DOHH2 (cell line): ENCODE data around the gene RRP12.

Source experiments
- H3F3A ChIP-seq: fragments of 200-600 bp; sonication (generic), shearing (Covaris generic); 2 replicates; pipeline ENCODE4 v1.6.0; 2016; ENCODE audit warnings: antibody characterized with exemption, mild to moderate bottlenecking; ENCODE audit not compliant: control insufficient read depth, insufficient read depth
- H3K27ac ChIP-seq: fragments of 200-600 bp; sonication (generic); 2 replicates; pipeline ENCODE4 v1.5.1; 2014; ENCODE audit warnings: low read depth, mild to moderate bottlenecking, low read length, moderate library complexity
- H3K27me3 ChIP-seq: fragments of 200-600 bp; sonication (generic); 2 replicates; pipeline ENCODE4 v1.6.1; 2014; ENCODE audit warnings: mild to moderate bottlenecking, low read length, mixed read lengths; ENCODE audit not compliant: control insufficient read depth
- H3K36me3 ChIP-seq: fragments of 200-600 bp; sonication (generic); 2 replicates; pipeline ENCODE4 v1.6.1; 2014; ENCODE audit warnings: mild to moderate bottlenecking, low read length, moderate library complexity, mixed read lengths; ENCODE audit not compliant: control insufficient read depth
- H3K4me1 ChIP-seq: fragments of 200-600 bp; sonication (generic); 2 replicates; pipeline ENCODE4 v1.6.1; 2014; ENCODE audit warnings: mild to moderate bottlenecking, low read length, mixed read lengths; ENCODE audit not compliant: control insufficient read depth
- H3K4me2 ChIP-seq: fragments of 200-600 bp; sonication (generic); 2 replicates; pipeline ENCODE4 v1.6.0; 2014; ENCODE audit warnings: mild to moderate bottlenecking, low read length, moderate library complexity
- H3K4me3 ChIP-seq: fragments of 200-600 bp; sonication (generic); 2 replicates; pipeline ENCODE4 v1.5.1; 2014; ENCODE audit warnings: mild to moderate bottlenecking, low read length, mixed read lengths
- H3K79me2 ChIP-seq: fragments of 200-600 bp; sonication (generic); 2 replicates; pipeline ENCODE4 v1.6.1; 2014; ENCODE audit warnings: mild to moderate bottlenecking, low read length, mixed read lengths; ENCODE audit not compliant: control insufficient read depth
- H3K9me2 ChIP-seq: fragments of 200-600 bp; sonication (generic); replicated peaks from 2 replicates; pipeline ENCODE4 v1.6.1; 2014; ENCODE audit warnings: mild to moderate bottlenecking, low read length, mixed read lengths; ENCODE audit not compliant: control insufficient read depth
- H3K9me3 ChIP-seq: fragments of 200-600 bp; sonication (generic); 2 replicates; pipeline ENCODE4 v1.6.1; 2014; ENCODE audit warnings: antibody characterized with exemption, low read length, mixed read lengths; ENCODE audit not compliant: control insufficient read depth, insufficient read depth
- H4K20me1 ChIP-seq: fragments of 200-600 bp; sonication (generic); 2 replicates; pipeline ENCODE4 v1.6.0; 2014; ENCODE audit warnings: low read depth, mild to moderate bottlenecking, antibody characterized with exemption, low read length, moderate library complexity; ENCODE audit not compliant: control insufficient read depth, insufficient read depth
- CTCF ChIP-seq: fragments of 200-600 bp; sonication (generic); IDR thresholded peaks from one replicate; pipeline ENCODE4 v1.5.1; 2014; ENCODE audit warnings: antibody characterized with exemption, mild to moderate bottlenecking, low read depth, low read length; ENCODE audit not compliant: poor library complexity, severe bottlenecking
- EZH2phosphoT487 ChIP-seq: fragments of 200-600 bp; sonication (generic); IDR thresholded peaks from 2 replicates; pipeline ENCODE4 v1.6.1; 2017; ENCODE audit warnings: borderline replicate concordance, mild to moderate bottlenecking, antibody characterized with exemption, low read length, moderate library complexity, mixed read lengths

The RRP12 gene

GRCh38 chr10:97332591-97333350 lies 68.4 kb downstream of the RRP12 start:
- H3K27me3 ChIP-seq, result peaks cover 18% of the 10 kb centered on the region
- peaks cover 34% of the 10 kb centered on the region for H3K79me2 ChIP-seq
- peaks cover 16% of the 10 kb centered on the region for H3K36me3 ChIP-seq
- TF ChIP-seq EZH2phosphoT487, result no peak
- TF ChIP-seq CTCF, result no peak
- H3K27ac ChIP-seq, result no peak overlapping the region
- peak overlapping the region; percentile 69 for H3K4me2 ChIP-seq
- no peaks in the 10 kb centered on the region for H3K9me3 ChIP-seq
- H4K20me1 ChIP-seq, result no peaks in the 10 kb centered on the region
- peaks cover 5% of the 10 kb centered on the region; the same call in 1 of the 2 replicates for H3F3A ChIP-seq
- H3K4me1 ChIP-seq, result peaks cover 39% of the 10 kb centered on the region
- no peaks in the 10 kb centered on the region for H3K9me2 ChIP-seq
- H3K4me3 ChIP-seq, result peak overlapping the region; percentile 87

GRCh38 chr10:97331153-97331703 lies 69.9 kb downstream of the RRP12 start:
- H3K79me2 ChIP-seq, result peaks cover 34% of the 10 kb centered on the region
- peak overlapping the region; percentile 11; the same call in 1 of the 2 replicates for H3K4me2 ChIP-seq
- peaks cover 6% of the 10 kb centered on the region; the same call in 1 of the 2 replicates for H3F3A ChIP-seq
- H3K9me3 ChIP-seq, result no peaks in the 10 kb centered on the region
- peaks cover 16% of the 10 kb centered on the region for H3K36me3 ChIP-seq
- no peaks in the 10 kb centered on the region for H3K9me2 ChIP-seq
- TF ChIP-seq EZH2phosphoT487, result no peak
- no peak for TF ChIP-seq CTCF
- peaks cover 3% of the 10 kb centered on the region for H3K27me3 ChIP-seq
- H4K20me1 ChIP-seq, result no peaks in the 10 kb centered on the region
- peaks cover 30% of the 10 kb centered on the region for H3K4me1 ChIP-seq
- no peak overlapping the region for H3K4me3 ChIP-seq
- H3K27ac ChIP-seq, result no peak overlapping the region

- TF ChIP-seq EZH2phosphoT487 (no peak), CTCF (no peak)
- Histone ChIP-seq H3K27ac (no peak overlapping the region), H4K20me1 (no peaks in the 10 kb centered on the region), H3K36me3 (peaks cover 16% of the 10 kb centered on the region), H3K4me1 (peaks cover 18% of the 10 kb centered on the region), H3K4me3 (no peak overlapping the region), H3K79me2 (peaks cover 34% of the 10 kb centered on the region), H3K27me3 (no peaks in the 10 kb centered on the region), H3F3A (0 out of 2 replicates have a peak, but pooled peaks cover 3% of the 10 kb centered on the region), H3K9me2 (no peaks in the 10 kb centered on the region), H3K4me2 (no peak overlapping the region), H3K9me3 (no peaks in the 10 kb centered on the region)
Observed at GRCh38 chr10:97329766-97330165, 71.4 kb downstream of the RRP12 start.
